Ascending aorta (tissue), 2 donors: ENCODE measurements around the gene TBC1D10A. TPM values are rescaled to one million over a fixed set of nuclear protein-coding genes. Genes with fewer than 3 reads are reported as not detected.
A peak's percentile ranks its signal among the peaks of the same experiment; 100 is the strongest.

Experiments used
- DNase-seq, 2 donors: peaks; one replicate each; pipeline ENCODE4 v3.0.0-alpha.2; 2019; ENCODE audit warnings: low spot score in 2 of 2
- H3K27ac ChIP-seq, 2 donors: fragments of 200-600 bp; sonication (generic); one replicate each; pipeline ENCODE4 v1.5.1; 2016 to 2017; ENCODE audit warnings: mild to moderate bottlenecking in 1 of 2
- H3K27me3 ChIP-seq: fragments of 200-600 bp; sonication (generic); one replicate; pipeline ENCODE4 v1.5.1; 2017
- H3K36me3 ChIP-seq, 2 donors: fragments of 200-600 bp; sonication (generic); one replicate each; pipeline ENCODE4 v1.5.1; 2016
- H3K4me1 ChIP-seq, 2 donors: fragments of 200-600 bp; sonication (generic); one replicate each; pipeline ENCODE4 v1.5.1; 2016 to 2017; ENCODE audit warnings: mild to moderate bottlenecking in 1 of 2
- H3K4me3 ChIP-seq, 2 donors: fragments of 200-600 bp; sonication (generic); one replicate each; pipeline ENCODE4 v1.5.1; 2016 to 2017; ENCODE audit warnings: mild to moderate bottlenecking in 1 of 2
- H3K9me3 ChIP-seq, 2 donors: fragments of 200-600 bp; sonication (generic); one replicate each; pipeline ENCODE4 v1.5.1; 2016
- CTCF ChIP-seq, 3 experiments: fragments of 200-600 bp in 2 of 3; fragments of 450-650 bp in 1 of 3; sonication (generic) in 2 of 3; IDR thresholded peaks; one replicate each; pipeline ENCODE4 v1.5.1; 2016 to 2019; ENCODE audit warnings: antibody characterized with exemption in 3 of 3, mild to moderate bottlenecking in 1 of 3, moderate library complexity in 1 of 3
- intact Hi-C: fragments of 100-400 bp; cut with DNase I; formaldehyde crosslinking; loops from one replicate; pipeline ENCODE4 v1.15.1; 2023
- total RNA-seq: library from RNA; depleted of rRNA; stranded (reverse); fragments of >200 nt; gene quantifications from one replicate; pipeline ENCODE4 v1.1.0, GENCODE V29; 2016

TBC1D10A gene
- total RNA-seq, 1 donor from 2014 or later = 107 TPM

- Histone ChIP-seq H3K4me3 (no peak overlapping the region), H3K4me1 (peaks cover 40 to 66% of the 10 kb centered on the region in 2 donors), H3K36me3 (peaks cover 51 to 53% of the 10 kb centered on the region in 2 donors), H3K9me3 (no peaks in the 10 kb centered on the region), H3K27me3 (no peaks in the 10 kb centered on the region), H3K27ac (peak overlapping the region; percentile 86)
- no peak for DNase-seq
- TF ChIP-seq CTCF (IDR thresholded peaks at IDR 0.05) = no peak
- intact Hi-C loops = loop anchor here (10.0 kb wide), 1 partner anchor 982 kb away; no protein-coding TSS in a partner anchor
These were observed 24.0 kb downstream of the TBC1D10A start for GRCh38 chr22:30302810-30303138.

- TF ChIP-seq CTCF (IDR thresholded peaks at IDR 0.05) = no peak
- intact Hi-C loops = loop anchor here (10.0 kb wide), 1 partner anchor 983 kb away; no protein-coding TSS in a partner anchor
- H3K27ac ChIP-seq = peak overlapping the region; percentile 86
- H3K36me3 ChIP-seq = peaks cover 56 to 59% of the 10 kb centered on the region in 2 donors
- no peak overlapping the region for H3K4me3 ChIP-seq
- H3K4me1 ChIP-seq = peaks cover 40 to 64% of the 10 kb centered on the region in 2 donors
- no peaks in the 10 kb centered on the region for H3K27me3 ChIP-seq
- H3K9me3 ChIP-seq = no peaks in the 10 kb centered on the region
- DNase-seq = peak in 1 of 2 donors; percentile 78
These were observed 24.5 kb downstream of the TBC1D10A start for GRCh38 chr22:30301995-30302809.

- no peak for DNase-seq
These were observed 27.4 kb downstream of the TBC1D10A start for GRCh38 chr22:30299322-30299721.

GRCh38 chr22:30297991-30298701 lies 28.6 kb downstream of the TBC1D10A start:
- intact Hi-C loops = no loop called here
- TF ChIP-seq CTCF (IDR thresholded peaks at IDR 0.05) = no peak
- Histone ChIP-seq H3K9me3 (no peaks in the 10 kb centered on the region), H3K36me3 (peaks cover 91 to 93% of the 10 kb centered on the region in 2 donors), H3K4me3 (no peak overlapping the region), H3K27me3 (no peaks in the 10 kb centered on the region), H3K4me1 (peaks cover 15 to 24% of the 10 kb centered on the region in 2 donors), H3K27ac (peak overlapping the region; percentile 5 to 9)
- DNase-seq = no peak

More at GRCh38 chr22:30299322-30299721, 27.4 kb downstream of the TBC1D10A start:
- Histone ChIP-seq H3K36me3 (peaks cover 85% of the 10 kb centered on the region in 2 donors), H3K4me1 (peaks cover 27 to 36% of the 10 kb centered on the region in 2 donors), H3K9me3 (no peaks in the 10 kb centered on the region), H3K4me3 (no peak overlapping the region), H3K27me3 (no peaks in the 10 kb centered on the region), H3K27ac (no peak overlapping the region)
- intact Hi-C loops = no loop called here
- TF ChIP-seq CTCF (IDR thresholded peaks at IDR 0.05) = no peak

GRCh38 chr22:30297276-30297990 lies 29.3 kb downstream of the TBC1D10A start:
- Histone ChIP-seq H3K27me3 (no peaks in the 10 kb centered on the region), H3K27ac (peak overlapping the region in 1 of 2 donors; percentile 9), H3K9me3 (no peaks in the 10 kb centered on the region), H3K4me3 (no peak overlapping the region), H3K36me3 (peaks cover 91 to 95% of the 10 kb centered on the region in 2 donors), H3K4me1 (peaks cover 14 to 17% of the 10 kb centered on the region in 2 donors)
- DNase-seq = no peak
- TF ChIP-seq CTCF (IDR thresholded peaks at IDR 0.05) = no peak
- intact Hi-C loops = no loop called here
